NCI-H1092 (cell line): ENCODE data around the gene ARF1.

Experiments
- DNase-seq: peaks from one replicate; lab custom pipeline; 2025; lab: John Stamatoyannopoulos, UW

The ARF1 gene

GRCh38 chr1:228071839-228072657 is 10.5 kb upstream of the ARF1 start:
- no peak for DNase-seq

GRCh38 chr1:228072658-228073043 is 9.9 kb upstream of the ARF1 start:
- no peak for DNase-seq

GRCh38 chr1:228073061-228073856 is 9.2 kb upstream of the ARF1 start:
- no peak for DNase-seq

GRCh38 chr1:228073857-228074545 is 8.5 kb upstream of the ARF1 start:
- DNase-seq: no peak

DNA sequence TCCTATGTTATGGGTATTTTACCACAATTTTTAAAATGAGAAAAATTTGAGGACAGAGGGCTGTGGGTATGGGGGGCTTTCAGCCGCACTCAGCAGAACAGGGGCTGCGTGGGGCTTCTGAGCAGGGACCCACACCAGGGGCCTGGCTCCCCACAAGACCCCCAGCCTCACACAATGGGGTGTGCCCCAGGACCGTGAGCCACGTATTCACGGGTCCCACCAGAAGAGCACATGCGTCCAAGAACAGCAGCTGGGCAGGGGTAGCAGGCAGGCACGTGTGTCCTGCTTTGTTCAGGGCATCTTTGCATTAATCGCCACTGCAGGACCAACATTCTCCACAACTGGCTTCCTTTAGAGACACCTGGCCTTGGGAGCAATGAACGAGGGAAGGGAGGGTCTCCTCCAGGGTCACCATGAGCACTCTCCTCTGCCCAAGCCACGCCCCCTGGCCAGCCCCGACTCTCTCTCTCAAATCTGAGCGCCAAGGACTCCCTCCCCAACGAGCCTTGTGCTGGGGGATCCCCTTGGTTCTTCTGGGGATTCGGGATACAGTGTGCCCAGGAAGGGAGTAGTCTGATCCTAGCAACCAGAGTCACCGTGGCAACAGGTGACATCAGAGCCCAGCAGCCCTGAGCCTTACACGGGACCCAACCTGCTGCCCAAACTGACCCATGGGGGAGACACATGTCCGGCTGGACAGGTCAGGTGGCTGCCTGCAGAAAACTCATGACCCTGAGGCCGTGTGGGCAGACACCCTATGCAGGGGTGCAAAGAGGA is 7.4 kb upstream of the ARF1 start:
- no peak for DNase-seq

DNA sequence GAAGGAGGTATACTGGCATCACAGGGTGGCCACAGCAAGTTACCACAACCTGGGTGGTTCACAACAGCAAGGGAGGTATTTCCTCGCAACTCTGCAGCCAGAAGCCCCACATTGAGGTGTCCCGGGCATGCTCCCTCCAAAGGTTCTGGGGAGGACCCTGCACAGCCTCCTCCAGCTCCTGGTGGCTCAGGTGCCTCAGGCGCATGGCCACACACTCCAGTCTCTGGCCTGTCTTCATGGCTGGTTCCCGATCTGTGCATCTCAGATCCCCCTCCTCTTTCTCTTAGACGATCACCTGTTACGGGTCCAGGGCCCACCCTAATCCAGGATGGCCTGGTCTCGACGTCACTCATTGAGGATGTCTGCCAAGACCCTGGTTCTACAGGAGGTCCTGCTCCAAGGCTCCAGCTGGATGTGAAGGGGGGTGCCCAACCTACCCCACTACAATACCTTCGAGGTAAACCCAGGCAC is 6.7 kb upstream of the ARF1 start:
- no peak for DNase-seq

GRCh38 chr1:228076796-228077430 is 5.6 kb upstream of the ARF1 start:
- no peak for DNase-seq

- no peak for DNase-seq
These were observed 4.8 kb upstream of the ARF1 start for GRCh38 chr1:228077565-228078330.

DNA sequence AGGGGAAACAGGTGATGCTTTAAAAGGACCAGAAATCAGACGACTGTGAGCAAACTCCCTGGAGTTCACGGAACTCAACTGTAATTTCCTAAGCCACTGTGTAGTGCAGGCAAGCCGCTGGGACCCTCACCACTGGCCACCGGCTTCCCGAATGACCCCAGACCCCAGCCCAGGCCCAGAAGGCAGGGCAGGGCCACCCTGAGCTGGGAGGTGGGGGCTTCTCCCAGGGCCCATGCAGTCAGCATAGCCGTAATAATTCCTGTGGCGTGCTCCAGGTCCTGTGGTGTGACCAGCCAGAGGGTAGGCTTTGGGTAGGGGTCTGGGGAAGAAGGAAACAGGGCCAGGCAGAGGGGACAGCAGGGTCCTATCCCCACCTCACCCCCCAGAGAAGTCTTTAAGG is 3.5 kb upstream of the ARF1 start:
- no peak for DNase-seq

DNA sequence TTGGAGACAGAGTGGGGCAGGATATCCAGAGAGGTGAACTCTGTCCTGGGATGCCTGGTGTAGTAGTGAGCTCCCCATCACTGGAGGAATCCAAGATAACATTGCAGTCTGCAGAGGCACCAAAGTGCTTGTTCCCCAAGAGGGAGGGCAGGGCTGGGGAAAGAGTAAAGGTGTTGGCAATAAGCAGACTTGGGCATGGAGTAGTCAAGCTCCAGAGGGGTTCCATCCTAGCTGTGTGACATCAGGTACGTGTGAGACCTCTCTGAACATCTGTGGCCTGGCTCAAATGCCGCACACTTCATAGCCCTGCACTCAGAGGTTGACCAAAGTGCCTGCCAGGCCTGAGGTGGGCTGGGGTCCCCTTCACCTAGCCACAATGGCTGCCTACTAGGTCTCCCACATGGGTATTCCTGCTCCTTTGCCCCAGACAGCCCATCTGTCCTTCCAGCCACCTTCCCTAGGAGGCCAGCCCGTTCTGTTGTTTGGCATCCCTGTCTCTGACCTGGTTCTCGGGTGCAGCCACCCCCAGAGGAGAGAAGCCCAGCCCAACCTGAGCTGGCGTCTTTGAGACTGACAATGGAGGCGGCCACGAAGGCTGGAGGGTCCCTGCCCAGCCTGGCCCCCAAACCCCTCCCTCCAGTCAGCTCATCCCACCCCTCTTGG is 2.8 kb upstream of the ARF1 start:
- no peak for DNase-seq

- DNase-seq: no peak
These were observed 1.4 kb upstream of the ARF1 start for GRCh38 chr1:228081144-228081543.

DNA sequence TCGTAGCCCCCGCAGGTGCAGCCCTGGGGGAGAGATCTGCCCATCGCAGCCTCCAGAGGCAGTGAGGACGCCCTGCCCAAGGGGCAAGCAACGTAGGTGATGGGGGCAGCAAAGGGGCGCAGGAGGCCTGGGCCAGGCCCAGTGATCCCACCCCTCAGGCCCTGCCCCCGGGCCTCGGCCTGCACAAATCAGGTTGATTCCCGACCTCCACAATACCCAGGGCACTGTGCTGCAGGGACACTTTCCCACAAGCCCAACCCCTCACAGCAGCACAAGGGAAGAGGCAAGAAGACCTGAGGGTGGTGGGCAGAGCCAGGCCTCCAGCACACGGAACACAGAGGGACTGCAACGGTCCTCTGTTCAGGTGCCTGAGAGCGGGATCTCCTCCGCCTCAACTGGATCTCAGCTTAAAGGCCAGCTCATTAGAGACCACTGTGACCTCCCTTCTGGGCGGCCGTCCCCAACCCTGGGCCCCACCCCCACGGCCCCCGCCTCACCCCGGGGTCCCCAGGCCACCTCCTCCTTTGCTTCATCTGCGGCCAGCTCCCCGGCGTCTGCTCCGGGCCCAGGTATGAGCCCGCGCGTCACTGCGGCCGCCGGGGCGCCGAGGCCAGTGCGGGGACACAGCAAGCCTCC is 812 bp upstream of the ARF1 start:
- no peak for DNase-seq

GRCh38 chr1:228082918-228083870 is 686 bp downstream of the ARF1 start:
- no peak for DNase-seq

DNA sequence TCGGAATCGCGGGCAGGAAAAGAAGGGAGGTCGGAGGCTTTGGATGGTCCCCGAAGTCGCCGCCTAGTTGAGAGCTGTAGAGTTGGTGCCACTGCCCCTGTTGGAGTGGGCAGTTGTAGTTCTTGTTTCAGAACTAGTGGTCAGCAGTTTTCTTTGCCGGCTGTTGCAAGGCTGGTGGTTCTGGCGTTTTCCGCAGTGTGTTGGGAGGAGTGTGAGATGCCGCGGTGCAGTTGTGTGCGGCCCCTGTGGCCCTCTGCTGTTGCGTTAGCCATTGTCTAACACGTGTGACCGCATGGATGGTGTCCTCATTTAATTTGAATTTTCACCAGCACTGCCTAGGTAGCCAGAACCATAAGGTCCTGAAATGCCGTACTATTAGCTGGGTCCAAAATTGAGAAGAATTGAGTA is 1.4 kb downstream of the ARF1 start:
- no peak for DNase-seq

GRCh38 chr1:228084325-228084724 is 1.8 kb downstream of the ARF1 start:
- no peak for DNase-seq

GRCh38 chr1:228084797-228085196 is 2.3 kb downstream of the ARF1 start:
- no peak for DNase-seq

- DNase-seq: no peak
These were observed 2.9 kb downstream of the ARF1 start for GRCh38 chr1:228085287-228085951.

- no peak for DNase-seq
These were observed 5.3 kb downstream of the ARF1 start for GRCh38 chr1:228087771-228088251.
